ENCODE measurements around the gene LMF1.

DNA sequence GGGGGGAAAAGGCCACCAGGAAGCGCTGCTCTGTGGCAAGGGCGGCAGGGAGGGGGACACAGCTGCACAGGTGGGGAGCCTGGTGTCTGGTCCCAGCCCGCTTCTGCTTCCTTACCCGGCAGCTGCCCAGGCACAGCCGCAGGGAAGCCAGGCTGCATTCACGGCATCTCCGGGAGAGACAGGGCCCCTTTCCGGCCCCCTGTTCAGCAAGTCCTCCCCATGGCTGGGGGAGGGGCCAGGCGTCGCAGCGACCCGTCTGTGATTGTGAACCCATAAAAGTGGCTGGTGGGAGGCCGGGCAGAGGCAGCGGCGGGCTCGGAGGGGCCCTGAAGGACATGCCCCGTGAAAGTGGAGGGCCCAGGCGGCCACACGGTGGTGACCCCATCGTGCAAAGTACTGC lies 39.5 kb upstream of the LMF1 start:
- TF ChIP-seq CTCF (IDR thresholded peaks at IDR 0.05), result no peak
- no peak for TF ChIP-seq POLR2A (IDR thresholded peaks at IDR 0.05)
- no peak for TF ChIP-seq POLR2AphosphoS5 (IDR thresholded peaks at IDR 0.05; ENCODE audit: insufficient read depth in 1 of 2, low read depth in 1 of 2)

Measured in vagina (tissue), 2 donors.